Right atrium auricular region (tissue), 2 donors: ENCODE data around the gene PLXNA2. TPM values are rescaled to one million over a fixed set of nuclear protein-coding genes. Genes with fewer than 3 reads are reported as not detected.

ENCODE experiments used
- DNase-seq: peaks from one replicate; pipeline ENCODE4 v3.0.0-alpha.2; 2019; ENCODE audit warnings: low spot score
- H3K27ac ChIP-seq, 2 donors: fragments of 200-600 bp; sonication (generic); 1 replicate in 1 of 2; 2 replicates in 1 of 2; pipeline ENCODE4 v1.5.1; 2016 to 2019
- H3K27me3 ChIP-seq, 2 donors: fragments of 200-600 bp; sonication (generic); one replicate each; pipeline versions ENCODE4 v1.5.1 to v1.6.0; 2017 to 2019
- H3K36me3 ChIP-seq: fragments of 200-600 bp; sonication (generic); one replicate; pipeline ENCODE4 v1.5.1; 2016
- H3K4me1 ChIP-seq, 2 donors: fragments of 200-600 bp; sonication (generic); one replicate each; pipeline versions ENCODE4 v1.5.1 to v1.6.0; 2017 to 2019
- H3K4me3 ChIP-seq, 2 donors: fragments of 200-600 bp; sonication (generic); 1 replicate in 1 of 2; 2 replicates in 1 of 2; pipeline ENCODE4 v1.5.1; 2017 to 2019; ENCODE audit warnings: mild to moderate bottlenecking in 1 of 2, moderate library complexity in 1 of 2
- H3K9me3 ChIP-seq, 2 donors: fragments of 200-600 bp; sonication (generic); one replicate each; pipeline ENCODE4 v1.5.1; 2019
- CTCF ChIP-seq, 2 donors: fragments of 200-600 bp; sonication (generic); IDR thresholded peaks; one replicate each; pipeline ENCODE4 v1.5.1; 2019; ENCODE audit warnings: antibody characterized with exemption in 2 of 2
- total RNA-seq, 2 donors: library from RNA; depleted of rRNA; stranded (reverse); fragments of >200 nt; gene quantifications; one replicate each; pipeline ENCODE4 v1.1.0, GENCODE V29; 2016

PLXNA2 gene
- 10 to 100 TPM; 10.8 to 23.8 TPM for total RNA-seq

GRCh38 chr1:208243967-208244916, at the start of gene PLXNA2:
Gene PLXNA2, minus strand, starts transcription at chr1:208244384. Its CDS starts 26,462 bp downstream, at chr1:208217922.
- no peaks in the 10 kb centered on the region for H3K27me3 ChIP-seq
- peak; percentile 85 for DNase-seq
- no peak for TF ChIP-seq CTCF (IDR thresholded peaks at IDR 0.05)
- H3K9me3 ChIP-seq, result no peaks in the 10 kb centered on the region
- H3K4me1 ChIP-seq, result peaks cover 0 to 44% of the 10 kb centered on the region in 2 donors
- peak within 1 kb of the TSS; percentile 75 to 88 for H3K4me3 ChIP-seq
- H3K36me3 ChIP-seq, result no peaks in the 10 kb centered on the region
- peak within 1 kb of the TSS; percentile 88 for H3K27ac ChIP-seq

GRCh38 chr1:208292908-208293307, 48.7 kb upstream of the PLXNA2 start:
- Histone ChIP-seq H3K4me1 (no peaks in the 10 kb centered on the region), H3K4me3 (no peak overlapping the region), H3K27me3 (no peaks in the 10 kb centered on the region), H3K9me3 (no peaks in the 10 kb centered on the region), H3K27ac (no peak overlapping the region), H3K36me3 (no peaks in the 10 kb centered on the region)
- TF ChIP-seq CTCF (IDR thresholded peaks at IDR 0.05), result no peak
- DNase-seq, result no peak

GRCh38 chr1:208291923-208292711, 47.9 kb upstream of the PLXNA2 start:
- no peaks in the 10 kb centered on the region for H3K4me1 ChIP-seq
- no peak overlapping the region for H3K27ac ChIP-seq
- no peak overlapping the region for H3K4me3 ChIP-seq
- TF ChIP-seq CTCF (IDR thresholded peaks at IDR 0.05), result no peak
- H3K9me3 ChIP-seq, result no peaks in the 10 kb centered on the region
- no peak for DNase-seq
- no peaks in the 10 kb centered on the region for H3K36me3 ChIP-seq
- H3K27me3 ChIP-seq, result no peaks in the 10 kb centered on the region

GRCh38 chr1:208291129-208291528, 46.9 kb upstream of the PLXNA2 start:
- Histone ChIP-seq H3K36me3 (no peaks in the 10 kb centered on the region), H3K4me1 (no peaks in the 10 kb centered on the region)
- no peak for DNase-seq

GRCh38 chr1:208289716-208290115, 45.5 kb upstream of the PLXNA2 start:
- DNase-seq, result no peak
- no peaks in the 10 kb centered on the region for H3K9me3 ChIP-seq
- no peaks in the 10 kb centered on the region for H3K36me3 ChIP-seq
- H3K27ac ChIP-seq, result no peak overlapping the region
- H3K4me3 ChIP-seq, result no peak overlapping the region
- no peaks in the 10 kb centered on the region for H3K27me3 ChIP-seq
- H3K4me1 ChIP-seq, result no peaks in the 10 kb centered on the region
- no peak for TF ChIP-seq CTCF (IDR thresholded peaks at IDR 0.05)

More at GRCh38 chr1:208291129-208291528, 46.9 kb upstream of the PLXNA2 start:
- TF ChIP-seq CTCF (IDR thresholded peaks at IDR 0.05), result no peak
- Histone ChIP-seq H3K27me3 (no peaks in the 10 kb centered on the region), H3K9me3 (no peaks in the 10 kb centered on the region), H3K4me3 (no peak overlapping the region), H3K27ac (no peak overlapping the region)
